Measurements from ENCODE around the gene MT1B. TPM values are rescaled to one million over a fixed set of nuclear protein-coding genes. Genes with fewer than 3 reads are reported as not detected.

Gene MT1B
- polyA plus RNA-seq, 1 of the 3 experiments (the other 2 are of a cell fraction), result not detected

DNA sequence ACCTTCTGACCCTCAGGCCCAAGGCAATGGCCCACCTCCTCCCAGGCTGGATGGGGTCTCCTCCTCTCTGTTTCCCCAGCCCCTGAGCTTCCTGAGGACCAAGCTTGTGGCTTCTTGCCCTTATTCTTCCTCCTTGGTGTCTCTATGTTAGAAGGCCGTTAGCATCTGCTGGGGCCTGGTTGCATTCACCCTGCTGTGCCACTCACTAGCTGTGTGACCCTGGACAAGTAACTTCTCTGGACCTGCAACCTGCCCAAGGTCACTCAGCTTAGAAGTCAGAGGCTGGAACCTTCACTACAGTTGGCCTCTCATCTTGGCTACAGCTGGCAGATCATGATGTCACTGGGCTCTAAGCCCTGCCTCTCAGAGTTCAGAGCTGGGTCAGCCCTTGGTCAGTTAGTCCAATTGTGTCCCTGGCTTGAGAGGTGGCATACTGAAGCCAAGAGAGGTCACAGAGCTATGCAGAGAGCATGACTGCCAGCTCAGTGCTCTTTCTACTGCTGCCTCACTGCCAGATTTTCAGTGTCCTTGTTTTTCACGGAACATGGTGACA, 40.3 kb upstream of the MT1B start:
- H3K4me2 ChIP-seq, result peak overlapping the region; percentile 88
- no peaks in the 10 kb centered on the region for H3K27me3 ChIP-seq (ENCODE audit: insufficient read depth)
- H3K9me3 ChIP-seq, result no peaks in the 10 kb centered on the region
- ChIA-PET CTCF (interaction anchor here (0.9 to 1.8 kb wide), 3 partner anchors 11 to 91 kb away, joined by 3 to 8 read pairs (median 4); no protein-coding TSS in a partner anchor), POLR2A (interaction anchor here (1.5 kb wide), 1 partner anchor 71 kb away, joined by 6 read pairs; the partner anchor contains the start of gene MT1X)
- H3K9me2 ChIP-seq, result no peaks in the 10 kb centered on the region
- H3K9ac ChIP-seq, result no peak overlapping the region
- H3F3A ChIP-seq (replicated peaks; ENCODE audit: insufficient read depth), result peaks cover 64% of the 10 kb centered on the region
- peaks cover 30% of the 10 kb centered on the region for H3K79me2 ChIP-seq (ENCODE audit: insufficient read depth)
- H3K4me3 ChIP-seq (ENCODE audit: low read depth in 2 of 2, low read length in 1 of 2), result no peak overlapping the region
- TF ChIP-seq RXRA (IDR thresholded peaks at IDR 0.05; ENCODE audit: borderline replicate concordance, low read depth) (peak; percentile 62; the same call in 1 of the 2 replicates), JUND (IDR thresholded peaks at IDR 0.05) (no peak)
- H2AFZ ChIP-seq (ENCODE audit: low read depth), result no peak overlapping the region
- WGBS (ENCODE audit: low lambda C conversion rate), result 75% methylated on average over 1 of the region's 2 CpGs
- H3K4me1 ChIP-seq (ENCODE audit: control insufficient read depth in 1 of 2, insufficient read depth in 2 of 2, low read depth in 1 of 2, low read length in 1 of 2), result peaks cover 43 to 55% of the 10 kb centered on the region in 2 experiments; a peak in 3 of 4 replicates
- no peak for DNase-seq
- no peaks in the 10 kb centered on the region for H3K36me3 ChIP-seq (replicated peaks in 1 of 2; ENCODE audit: control insufficient read depth in 1 of 2, insufficient read depth in 2 of 2, low read length in 1 of 2)
- H4K20me1 ChIP-seq (ENCODE audit: insufficient read depth), result no peaks in the 10 kb centered on the region; the same call in 1 of the 2 replicates
- peak overlapping the region in 1 of 2 experiments; percentile 96; a peak in 3 of 4 replicates for H3K27ac ChIP-seq (ENCODE audit: low read depth in 2 of 2, low read length in 1 of 2)

DNA sequence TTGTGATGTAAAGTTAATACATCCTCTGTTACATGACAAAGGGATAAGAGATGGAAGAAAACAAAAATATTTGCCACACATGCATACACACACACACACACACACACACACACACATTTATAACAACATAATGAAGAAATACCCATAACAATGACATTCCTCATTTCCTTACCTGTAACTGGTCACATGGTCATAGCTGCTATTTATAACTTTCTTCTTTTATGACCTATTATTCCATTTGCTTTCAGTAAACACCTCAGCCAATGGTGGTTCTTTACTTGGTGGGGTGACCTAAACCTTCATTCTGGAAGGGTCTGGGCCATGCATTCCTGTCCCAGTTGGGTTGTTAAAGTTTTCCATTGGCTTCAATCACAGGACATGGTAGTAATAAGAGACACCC, 38.0 kb upstream of the MT1B start:
- Histone ChIP-seq H2AFZ (ENCODE audit: low read depth) (no peak overlapping the region), H3K36me3 (replicated peaks in 1 of 2; ENCODE audit: control insufficient read depth in 1 of 2, insufficient read depth in 2 of 2, low read length in 1 of 2) (no peaks in the 10 kb centered on the region), H3K4me2 (peak overlapping the region; percentile 63; the same call in 1 of the 2 replicates), H3K9me2 (no peaks in the 10 kb centered on the region), H3K27ac (ENCODE audit: low read depth in 2 of 2, low read length in 1 of 2) (peak overlapping the region in 1 of 2 experiments; percentile 71; a peak in 2 of 4 replicates), H3K4me1 (ENCODE audit: control insufficient read depth in 1 of 2, insufficient read depth in 2 of 2, low read depth in 1 of 2, low read length in 1 of 2) (peaks cover 25 to 39% of the 10 kb centered on the region in 2 experiments; a peak in 3 of 4 replicates), H3K9me3 (no peaks in the 10 kb centered on the region), H3K27me3 (ENCODE audit: insufficient read depth) (no peaks in the 10 kb centered on the region), H3K4me3 (ENCODE audit: low read depth in 2 of 2, low read length in 1 of 2) (no peak overlapping the region), H3F3A (replicated peaks; ENCODE audit: insufficient read depth) (peaks cover 44% of the 10 kb centered on the region), H4K20me1 (ENCODE audit: insufficient read depth) (no peaks in the 10 kb centered on the region; the same call in 1 of the 2 replicates), H3K9ac (no peak overlapping the region; the same call in 1 of the 2 replicates), H3K79me2 (ENCODE audit: insufficient read depth) (peaks cover 27% of the 10 kb centered on the region)
- DNase-seq, result no peak
- TF ChIP-seq MXI1 (IDR thresholded peaks at IDR 0.05; ENCODE audit: low read depth, low read length) (no peak), RFX5 (IDR thresholded peaks at IDR 0.05; ENCODE audit: low read length) (no peak), RXRA (IDR thresholded peaks at IDR 0.05; ENCODE audit: borderline replicate concordance, low read depth) (no peak), GATA2 (CRISPR knock-in tag; IDR thresholded peaks at IDR 0.05) (no peak), RAD21 (IDR thresholded peaks at IDR 0.05; ENCODE audit: low read length) (no peak), SMC3 (IDR thresholded peaks at IDR 0.05; ENCODE audit: low read depth, low read length) (no peak), ELF1 (IDR thresholded peaks at IDR 0.05) (no peak), POLR2AphosphoS5 (IDR thresholded peaks at IDR 0.05; ENCODE audit: low read depth, low read length) (no peak), MEF2A (IDR thresholded peaks at IDR 0.05; ENCODE audit: borderline replicate concordance, low read depth) (no peak)
- ChIA-PET POLR2A (no interaction called here), CTCF (interaction anchor here (1.1 to 1.3 kb wide), 3 partner anchors 10 to 54 kb away, joined by 3 to 4 read pairs (median 3); partner anchors contain the start of gene MT1G)

- H2AFZ ChIP-seq (ENCODE audit: low read depth), result no peak overlapping the region
- no peak overlapping the region for H3K9ac ChIP-seq
- H4K20me1 ChIP-seq (ENCODE audit: insufficient read depth), result no peaks in the 10 kb centered on the region
- no peak overlapping the region for H3K4me3 ChIP-seq (ENCODE audit: low read depth in 2 of 2, low read length in 1 of 2)
- peaks cover 35% of the 10 kb centered on the region for H3F3A ChIP-seq (replicated peaks; ENCODE audit: insufficient read depth)
- H3K4me1 ChIP-seq (ENCODE audit: control insufficient read depth in 1 of 2, insufficient read depth in 2 of 2, low read depth in 1 of 2, low read length in 1 of 2), result peaks cover 17 to 39% of the 10 kb centered on the region in 2 experiments; a peak in 3 of 4 replicates
- ChIA-PET POLR2A (no interaction called here), CTCF (interaction anchor here (0.6 to 1.0 kb wide), 2 partner anchors 12 to 13 kb away, joined by 3 read pairs; no protein-coding TSS in a partner anchor)
- DNase-seq, result no peak
- no peaks in the 10 kb centered on the region for H3K27me3 ChIP-seq (ENCODE audit: insufficient read depth)
- peak overlapping the region; percentile 63 for H3K4me2 ChIP-seq
- TF ChIP-seq RCOR1 (IDR thresholded peaks at IDR 0.05; ENCODE audit: low read length), result no peak
- peak; percentile 28 for TF ChIP-seq TCF12 (IDR thresholded peaks at IDR 0.05)
- TF ChIP-seq MAX (IDR thresholded peaks at IDR 0.05; ENCODE audit: low read depth), result 0 out of 2 replicates have a peak, but pooled peaks have one; percentile 13
- peak; percentile 26; the same call in 1 of the 2 replicates for TF ChIP-seq PBX3 (IDR thresholded peaks at IDR 0.05)
- peak; percentile 72 for TF ChIP-seq FOSL2 (IDR thresholded peaks at IDR 0.05; ENCODE audit: borderline replicate concordance, low read depth)
- peak in 1 of 2 experiments; percentile 38; a peak in 1 of 4 replicates for TF ChIP-seq EP300 (IDR thresholded peaks at IDR 0.05; ENCODE audit: borderline replicate concordance in 1 of 2, low read depth in 1 of 2, low read length in 1 of 2)
- no peak for TF ChIP-seq MEF2A (IDR thresholded peaks at IDR 0.05; ENCODE audit: borderline replicate concordance, low read depth)
- TF ChIP-seq, protein P1, sequence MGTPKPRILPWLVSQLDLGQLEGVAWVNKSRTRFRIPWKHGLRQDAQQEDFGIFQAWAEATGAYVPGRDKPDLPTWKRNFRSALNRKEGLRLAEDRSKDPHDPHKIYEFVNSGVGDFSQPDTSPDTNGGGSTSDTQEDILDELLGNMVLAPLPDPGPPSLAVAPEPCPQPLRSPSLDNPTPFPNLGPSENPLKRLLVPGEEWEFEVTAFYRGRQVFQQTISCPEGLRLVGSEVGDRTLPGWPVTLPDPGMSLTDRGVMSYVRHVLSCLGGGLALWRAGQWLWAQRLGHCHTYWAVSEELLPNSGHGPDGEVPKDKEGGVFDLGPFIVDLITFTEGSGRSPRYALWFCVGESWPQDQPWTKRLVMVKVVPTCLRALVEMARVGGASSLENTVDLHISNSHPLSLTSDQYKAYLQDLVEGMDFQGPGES (IDR thresholded peaks at IDR 0.05; ENCODE audit: low read depth, low read length), result no peak
- peak; percentile 56 for TF ChIP-seq JUND (IDR thresholded peaks at IDR 0.05)
- TF ChIP-seq, protein P2, sequence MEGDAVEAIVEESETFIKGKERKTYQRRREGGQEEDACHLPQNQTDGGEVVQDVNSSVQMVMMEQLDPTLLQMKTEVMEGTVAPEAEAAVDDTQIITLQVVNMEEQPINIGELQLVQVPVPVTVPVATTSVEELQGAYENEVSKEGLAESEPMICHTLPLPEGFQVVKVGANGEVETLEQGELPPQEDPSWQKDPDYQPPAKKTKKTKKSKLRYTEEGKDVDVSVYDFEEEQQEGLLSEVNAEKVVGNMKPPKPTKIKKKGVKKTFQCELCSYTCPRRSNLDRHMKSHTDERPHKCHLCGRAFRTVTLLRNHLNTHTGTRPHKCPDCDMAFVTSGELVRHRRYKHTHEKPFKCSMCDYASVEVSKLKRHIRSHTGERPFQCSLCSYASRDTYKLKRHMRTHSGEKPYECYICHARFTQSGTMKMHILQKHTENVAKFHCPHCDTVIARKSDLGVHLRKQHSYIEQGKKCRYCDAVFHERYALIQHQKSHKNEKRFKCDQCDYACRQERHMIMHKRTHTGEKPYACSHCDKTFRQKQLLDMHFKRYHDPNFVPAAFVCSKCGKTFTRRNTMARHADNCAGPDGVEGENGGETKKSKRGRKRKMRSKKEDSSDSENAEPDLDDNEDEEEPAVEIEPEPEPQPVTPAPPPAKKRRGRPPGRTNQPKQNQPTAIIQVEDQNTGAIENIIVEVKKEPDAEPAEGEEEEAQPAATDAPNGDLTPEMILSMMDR (IDR thresholded peaks at IDR 0.05), result no peak
- H3K36me3 ChIP-seq (replicated peaks in 1 of 2; ENCODE audit: control insufficient read depth in 1 of 2, insufficient read depth in 2 of 2, low read length in 1 of 2), result no peaks in the 10 kb centered on the region
- no peaks in the 10 kb centered on the region for H3K9me2 ChIP-seq
- H3K79me2 ChIP-seq (ENCODE audit: insufficient read depth), result peaks cover 18% of the 10 kb centered on the region; the same call in 1 of the 2 replicates
- peak overlapping the region in 1 of 2 experiments; percentile 71; a peak in 2 of 4 replicates for H3K27ac ChIP-seq (ENCODE audit: low read depth in 2 of 2, low read length in 1 of 2)
- no peaks in the 10 kb centered on the region for H3K9me3 ChIP-seq
Observed at GRCh38 chr16:56614549-56614991, 37.1 kb upstream of the MT1B start.
